ENCODE measurements around the gene NOX5. TPM values are rescaled to one million over a fixed set of nuclear protein-coding genes. Genes with fewer than 3 reads are reported as not detected.

NOX5 gene
- total RNA-seq, 1 donor from 2014 or later, result not detected

GRCh38 chr15:68997930-68998777 is 16.3 kb upstream of the NOX5 start:
- H3K9me3 Mint-ChIP-seq (ENCODE audit: low read depth), result no peaks in the 10 kb centered on the region
- H3K36me3 Mint-ChIP-seq (ENCODE audit: insufficient read depth), result no peaks in the 10 kb centered on the region
- no peak for DNase-seq (ENCODE audit: low spot score, unreplicated experiment)
- H3K4me3 Mint-ChIP-seq (ENCODE audit: low read depth), result no peak overlapping the region
- no peaks in the 10 kb centered on the region for H3K4me1 Mint-ChIP-seq (ENCODE audit: low read depth)
- no peak overlapping the region for H3K27ac Mint-ChIP-seq
- no peak for TF ChIP-seq CTCF (IDR thresholded peaks at IDR 0.05; ENCODE audit: unreplicated experiment)
- H3K27me3 Mint-ChIP-seq, result peaks cover 8% of the 10 kb centered on the region

GRCh38 chr15:68999091-68999490 is 15.4 kb upstream of the NOX5 start:
- peaks cover 6% of the 10 kb centered on the region for H3K27me3 Mint-ChIP-seq
- H3K4me3 Mint-ChIP-seq (ENCODE audit: low read depth), result no peak overlapping the region
- H3K4me1 Mint-ChIP-seq (ENCODE audit: low read depth), result no peaks in the 10 kb centered on the region

GRCh38 chr15:69000091-69000490 is 14.4 kb upstream of the NOX5 start:
- Mint-ChIP-seq H3K36me3 (ENCODE audit: insufficient read depth) (no peaks in the 10 kb centered on the region), H3K9me3 (ENCODE audit: low read depth) (no peaks in the 10 kb centered on the region), H3K4me1 (ENCODE audit: low read depth) (no peaks in the 10 kb centered on the region), H3K4me3 (ENCODE audit: low read depth) (no peak overlapping the region), H3K27me3 (peaks cover 6% of the 10 kb centered on the region), H3K27ac (no peak overlapping the region)
- DNase-seq (ENCODE audit: low spot score, unreplicated experiment), result no peak
- no peak for TF ChIP-seq CTCF (IDR thresholded peaks at IDR 0.05; ENCODE audit: unreplicated experiment)

More at GRCh38 chr15:68999091-68999490, 15.4 kb upstream of the NOX5 start:
- H3K36me3 Mint-ChIP-seq (ENCODE audit: insufficient read depth), result no peaks in the 10 kb centered on the region
- DNase-seq (ENCODE audit: low spot score, unreplicated experiment), result no peak
- TF ChIP-seq CTCF (IDR thresholded peaks at IDR 0.05; ENCODE audit: unreplicated experiment), result no peak
- H3K27ac Mint-ChIP-seq, result no peak overlapping the region
- no peaks in the 10 kb centered on the region for H3K9me3 Mint-ChIP-seq (ENCODE audit: low read depth)

GRCh38 chr15:69000725-69001503 is 13.6 kb upstream of the NOX5 start:
- H3K27me3 Mint-ChIP-seq, result peaks cover 6% of the 10 kb centered on the region
- no peaks in the 10 kb centered on the region for H3K36me3 Mint-ChIP-seq (ENCODE audit: insufficient read depth)
- no peak for TF ChIP-seq CTCF (IDR thresholded peaks at IDR 0.05; ENCODE audit: unreplicated experiment)
- H3K9me3 Mint-ChIP-seq (ENCODE audit: low read depth), result no peaks in the 10 kb centered on the region
- no peak overlapping the region for H3K27ac Mint-ChIP-seq
- H3K4me1 Mint-ChIP-seq (ENCODE audit: low read depth), result no peaks in the 10 kb centered on the region
- no peak overlapping the region for H3K4me3 Mint-ChIP-seq (ENCODE audit: low read depth)
- DNase-seq (ENCODE audit: low spot score, unreplicated experiment), result no peak

GRCh38 chr15:69002783-69003182 is 11.7 kb upstream of the NOX5 start:
- no peak for TF ChIP-seq CTCF (IDR thresholded peaks at IDR 0.05; ENCODE audit: unreplicated experiment)
- H3K27me3 Mint-ChIP-seq, result peaks cover 6% of the 10 kb centered on the region
- no peaks in the 10 kb centered on the region for H3K4me1 Mint-ChIP-seq (ENCODE audit: low read depth)
- H3K36me3 Mint-ChIP-seq (ENCODE audit: insufficient read depth), result peaks cover 2% of the 10 kb centered on the region
- H3K9me3 Mint-ChIP-seq (ENCODE audit: low read depth), result peaks cover 4% of the 10 kb centered on the region
- DNase-seq (ENCODE audit: low spot score, unreplicated experiment), result no peak
- H3K4me3 Mint-ChIP-seq (ENCODE audit: low read depth), result no peak overlapping the region
- H3K27ac Mint-ChIP-seq, result no peak overlapping the region
